GM18508 (cell line): ENCODE measurements around the gene SMIM17.
"Not testable (repeated sequence)": the region's sequence is repeated elsewhere in the genome, so short reads cannot be mapped to it uniquely, and the experiment has no call there.

Experiments used
- ATAC-seq: cut with Tn5 transposase; IDR thresholded peaks from one replicate; pipeline ENCODE4 v1.9.1; 2021; ENCODE audit warnings: moderate number of reproducible peaks; ENCODE audit not compliant: insufficient read depth, unreplicated experiment

Gene SMIM17

GRCh38 chr19:56654151-56654550 lies 11.2 kb downstream of the SMIM17 start:
- no peak for ATAC-seq

DNA sequence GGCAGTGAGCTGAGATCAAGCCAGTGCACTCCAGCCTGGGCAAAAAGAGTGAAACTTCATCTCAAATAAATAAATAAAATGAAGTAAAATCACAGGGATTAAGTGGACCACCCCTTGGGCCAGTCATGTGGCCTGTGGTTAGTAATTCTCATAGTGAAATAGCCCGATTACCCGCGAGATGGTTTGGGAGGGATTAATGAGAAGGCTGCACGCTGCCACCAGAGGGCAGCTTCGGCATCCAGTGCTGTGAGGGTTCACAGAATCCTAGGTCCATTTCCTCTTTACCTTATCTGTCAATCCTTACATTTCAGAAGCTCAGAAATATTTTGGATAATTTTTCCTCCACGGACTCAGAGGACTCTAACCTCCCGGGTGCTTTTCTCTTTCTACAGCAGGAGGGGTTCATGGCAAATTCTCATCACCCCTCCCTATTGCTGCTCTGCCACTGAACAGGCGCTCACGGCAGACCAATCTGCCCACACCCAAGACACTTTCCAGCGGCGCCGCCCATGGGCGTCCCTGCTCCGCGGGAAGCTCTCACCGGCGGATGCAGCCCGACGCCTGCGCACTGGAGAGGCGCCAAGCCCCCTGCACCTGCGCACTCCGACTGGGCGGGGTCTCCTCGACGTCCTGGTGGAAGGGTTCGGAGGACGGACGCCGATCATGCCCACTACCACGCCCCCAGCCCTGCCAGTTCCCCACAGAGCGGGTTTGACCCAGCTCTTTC lies 17.6 kb downstream of the SMIM17 start:
- no peak for ATAC-seq

- no peak for ATAC-seq
These were observed 18.3 kb downstream of the SMIM17 start for GRCh38 chr19:56661248-56661647.

DNA sequence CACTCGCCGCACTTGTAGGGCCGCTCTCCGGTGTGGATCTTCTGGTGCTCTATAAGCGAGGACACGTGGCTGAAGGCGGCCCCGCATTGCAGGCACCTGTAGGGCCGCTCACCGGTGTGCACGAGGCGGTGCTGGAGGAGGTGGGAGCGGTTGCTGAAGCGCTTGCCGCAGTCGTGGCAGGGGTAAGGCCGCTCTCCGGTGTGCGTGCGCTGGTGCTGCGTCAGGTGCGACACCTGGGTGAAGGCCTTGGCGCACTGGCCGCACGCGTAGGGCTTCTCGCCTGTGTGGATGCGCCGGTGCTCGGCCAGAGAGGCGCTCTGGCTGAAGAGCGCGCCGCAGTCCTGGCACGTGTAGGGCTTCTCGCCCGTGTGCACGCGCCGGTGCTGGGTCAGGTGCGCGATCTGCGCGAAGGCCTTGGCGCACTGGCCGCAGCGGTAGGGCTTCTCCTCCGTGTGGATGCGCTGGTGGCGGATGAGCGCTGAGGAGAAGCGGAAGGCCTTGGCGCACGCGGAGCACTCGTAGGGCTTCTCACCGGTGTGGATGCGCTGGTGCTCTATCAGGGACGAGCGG lies 21.1 kb downstream of the SMIM17 start:
- ATAC-seq: no peak

- ATAC-seq: no peak
These were observed 21.6 kb downstream of the SMIM17 start for GRCh38 chr19:56664511-56664910.

GRCh38 chr19:56667311-56667870 lies 24.4 kb downstream of the SMIM17 start:
- no peak for ATAC-seq

GRCh38 chr19:56668676-56669075 lies 25.7 kb downstream of the SMIM17 start:
- ATAC-seq: no peak

GRCh38 chr19:56670401-56670960 lies 27.5 kb downstream of the SMIM17 start:
- no peak for ATAC-seq

GRCh38 chr19:56670961-56671612 lies 28.1 kb downstream of the SMIM17 start:
- no peak for ATAC-seq

DNA sequence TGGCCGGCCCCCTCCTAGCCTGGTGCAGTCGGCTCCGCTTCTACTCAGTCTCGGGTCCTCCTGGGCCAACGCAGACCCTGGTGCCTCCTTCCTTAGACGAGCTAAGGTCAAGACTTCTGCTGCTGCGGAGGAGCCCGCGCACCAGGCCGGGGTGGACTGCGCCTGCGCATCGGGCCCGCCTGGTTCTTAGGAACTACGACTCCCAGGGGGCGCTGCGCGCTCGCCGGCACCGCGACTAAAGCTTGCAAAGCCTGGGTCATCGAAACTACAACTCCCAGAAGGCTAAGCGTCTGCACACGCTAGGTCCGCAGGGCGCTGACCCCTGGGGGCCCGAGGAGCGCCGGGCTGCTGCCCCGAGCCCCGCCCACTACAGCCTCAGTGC lies 28.6 kb downstream of the SMIM17 start, which contains the start of gene ZNF835:
Gene ZNF835, minus strand, starts transcription at position 145 of the 382 bp plus-strand sequence. CDS start 6,559 bp downstream, outside the sequence.
- no peak for ATAC-seq

- not testable (repeated sequence) for ATAC-seq
These were observed 29.7 kb downstream of the SMIM17 start for GRCh38 chr19:56672610-56673009.

DNA sequence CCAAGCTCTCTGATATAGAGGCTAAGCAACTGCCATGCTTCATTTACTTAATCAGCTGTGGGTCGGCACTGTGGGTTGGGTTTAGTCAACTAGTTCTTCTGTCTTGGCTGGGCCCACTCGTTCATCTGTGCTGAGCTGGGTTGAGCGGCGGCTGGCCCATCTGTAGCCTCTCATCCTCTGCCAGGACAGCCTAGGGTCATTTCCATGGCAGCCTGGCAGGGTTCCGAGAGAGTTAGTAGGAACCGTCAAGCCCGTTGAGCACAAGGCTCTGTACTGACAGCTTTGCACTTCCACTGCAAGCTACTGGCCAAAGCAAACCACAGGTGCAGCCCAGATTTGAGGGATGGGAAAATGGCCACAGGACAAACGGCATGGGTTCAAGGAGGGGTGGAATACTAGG lies 35.2 kb downstream of the SMIM17 start:
- ATAC-seq: no peak

DNA sequence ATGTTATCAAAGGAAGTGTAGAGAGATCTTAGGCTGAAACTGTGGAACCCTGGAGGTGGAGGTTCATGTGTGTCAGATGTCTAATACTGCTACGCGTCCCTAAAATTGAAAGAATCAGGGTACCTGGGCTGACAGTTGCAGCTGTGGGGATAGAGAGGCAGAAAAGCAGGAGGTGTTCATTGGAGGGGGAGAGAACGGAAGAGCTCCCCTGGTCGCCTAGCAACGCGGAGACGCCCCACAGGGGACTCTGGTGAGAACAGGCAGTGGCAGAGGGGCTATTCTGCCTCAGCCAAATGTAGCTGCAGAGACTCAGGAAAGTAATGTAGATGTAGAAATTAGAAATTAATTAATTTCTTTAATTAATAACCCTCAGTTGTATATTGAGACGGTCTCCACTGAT lies 38.7 kb downstream of the SMIM17 start:
- no peak for ATAC-seq

DNA sequence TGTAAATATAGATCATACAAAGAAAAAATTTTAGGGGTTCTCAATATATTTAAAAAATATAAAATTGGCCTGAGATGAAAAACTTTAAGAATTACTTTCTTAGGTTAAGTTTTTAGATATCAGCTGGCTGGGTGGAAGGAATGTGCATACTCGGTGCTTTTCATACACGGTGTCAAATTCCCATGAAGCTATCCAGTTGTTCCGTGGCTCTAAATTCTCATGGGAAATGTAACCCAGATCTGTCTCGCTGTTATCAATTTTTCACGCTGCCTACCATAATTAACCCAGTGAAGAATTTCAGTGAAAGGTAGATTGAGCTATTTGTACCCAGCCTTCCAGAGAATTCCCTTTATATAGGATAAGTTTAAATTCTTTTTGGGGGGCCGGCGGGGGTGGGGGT lies 40.2 kb downstream of the SMIM17 start:
- no peak for ATAC-seq

DNA sequence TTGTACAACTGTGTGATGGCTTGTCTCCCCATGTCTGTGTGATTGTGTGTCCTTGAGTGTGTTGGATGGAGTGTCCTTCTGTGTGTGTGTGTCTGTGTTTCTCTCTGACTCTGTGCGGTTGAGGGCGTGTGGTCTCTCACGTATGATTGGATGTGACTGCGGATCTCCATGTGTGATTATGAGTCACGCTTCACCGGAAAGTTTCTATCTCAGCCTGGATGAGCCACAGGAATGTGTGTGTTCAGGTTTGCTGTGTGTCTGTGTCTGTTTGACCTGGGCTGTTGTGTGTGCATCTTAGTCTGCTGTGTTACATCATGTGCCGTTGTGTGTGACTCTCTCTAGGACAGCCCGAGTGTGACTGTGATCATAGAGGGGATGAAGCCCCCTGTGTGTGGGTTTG lies 44.1 kb downstream of the SMIM17 start:
- ATAC-seq: no peak

- no peak for ATAC-seq
These were observed 46.2 kb downstream of the SMIM17 start for GRCh38 chr19:56689198-56689597.

DNA sequence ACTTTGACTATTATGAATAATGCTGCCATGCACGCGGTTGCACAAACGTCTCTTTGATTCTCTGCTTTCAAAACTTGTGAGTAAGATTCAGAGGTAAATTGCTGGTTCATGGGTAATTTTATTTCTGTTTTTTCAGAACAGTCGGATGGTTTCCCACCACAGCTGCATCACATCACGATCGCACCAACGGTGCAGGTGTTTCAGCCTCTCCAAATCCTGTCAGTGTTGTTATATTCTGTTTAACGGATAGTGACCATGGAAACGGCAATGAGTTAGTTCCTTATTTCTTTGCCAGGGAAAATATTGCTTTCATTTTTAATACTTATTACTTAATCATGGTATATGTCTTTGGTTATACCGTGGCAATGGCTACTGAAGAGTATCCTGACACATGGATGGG lies 47.7 kb downstream of the SMIM17 start:
- ATAC-seq: no peak

DNA sequence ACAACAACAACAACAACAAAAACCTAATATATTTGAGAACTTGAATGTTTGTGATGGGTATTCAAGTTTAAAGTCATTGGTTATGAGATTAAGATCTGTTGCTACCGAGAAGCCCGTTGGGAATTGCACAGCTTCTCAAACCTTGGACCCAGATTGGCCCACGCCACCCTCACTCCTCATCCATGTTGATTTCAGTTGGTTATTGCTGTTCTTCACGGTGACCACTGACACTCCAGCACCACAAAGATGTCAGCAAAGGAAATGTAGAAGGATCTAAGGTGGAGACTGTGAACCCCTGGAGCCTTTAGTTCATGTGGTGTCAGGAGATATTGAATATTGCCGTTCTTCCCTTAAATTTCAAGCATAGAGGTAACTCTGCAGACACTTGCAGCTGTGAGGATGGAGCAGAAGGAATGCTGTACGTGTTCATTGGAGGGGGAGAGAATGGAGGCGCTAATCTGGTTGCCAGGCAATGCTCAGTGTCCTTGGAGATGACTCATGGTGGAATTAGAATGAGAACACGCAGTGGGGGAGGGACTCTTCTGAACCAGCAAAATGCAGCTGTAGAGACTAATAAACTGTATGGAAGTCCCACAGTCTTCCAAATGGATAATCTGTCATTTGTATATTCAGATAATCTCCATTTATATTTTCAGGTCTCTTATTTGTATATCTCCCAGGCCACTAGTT lies 49.4 kb downstream of the SMIM17 start:
- ATAC-seq: no peak

GRCh38 chr19:56699552-56699951 lies 56.6 kb downstream of the SMIM17 start:
- ATAC-seq: no peak

DNA sequence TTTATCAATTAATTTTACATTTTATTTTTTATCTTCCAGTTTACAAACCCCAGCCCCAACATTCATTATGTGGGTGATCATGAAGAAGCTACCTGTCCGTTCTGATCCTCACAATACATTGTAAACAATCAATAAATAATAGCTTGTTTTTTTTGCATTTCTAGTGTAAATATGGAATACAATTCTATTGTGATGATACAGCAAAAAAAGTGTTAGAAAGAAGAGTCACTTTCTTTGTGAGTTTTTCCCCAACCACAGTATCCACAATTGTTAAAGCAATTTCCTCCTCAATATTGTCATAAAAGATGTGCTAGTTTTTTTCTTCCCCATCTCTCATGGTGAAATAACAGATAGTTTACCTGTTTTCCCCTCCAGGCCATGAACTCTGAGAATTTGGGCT lies 58.9 kb downstream of the SMIM17 start:
- no peak for ATAC-seq
